GM13977 (cell line): ENCODE data around the gene TAF1L.
"Not testable (repeated sequence)": the region's sequence is repeated elsewhere in the genome, so short reads cannot be mapped to it uniquely, and the experiment has no call there.

Experiments used
- DNase-seq: peaks from one replicate; pipeline ENCODE4 v3.0.0; 2012; ENCODE audit warnings: low spot score
- in situ Hi-C: fragments of 300-500 bp; cut with MboI; formaldehyde crosslinking; loops from one replicate; pipeline ENCODE4 v1.12.0; 2022; ENCODE audit warnings: low sequenced_read_pairs, low pct_unique_long_range_greater_than_20kb, mixed read lengths, inconsistent platforms; ENCODE audit not compliant: unreplicated experiment
- TF ChIP-seq, protein P1 (sequence below): IDR thresholded peaks from 2 replicates; pipeline ENCODE4 v1.5.1; 2012; ENCODE audit warnings: mild to moderate bottlenecking, control low read depth; ENCODE audit not compliant: insufficient read depth; ENCODE audit errors: extremely low read depth, missing control alignments

Gene TAF1L

DNA sequence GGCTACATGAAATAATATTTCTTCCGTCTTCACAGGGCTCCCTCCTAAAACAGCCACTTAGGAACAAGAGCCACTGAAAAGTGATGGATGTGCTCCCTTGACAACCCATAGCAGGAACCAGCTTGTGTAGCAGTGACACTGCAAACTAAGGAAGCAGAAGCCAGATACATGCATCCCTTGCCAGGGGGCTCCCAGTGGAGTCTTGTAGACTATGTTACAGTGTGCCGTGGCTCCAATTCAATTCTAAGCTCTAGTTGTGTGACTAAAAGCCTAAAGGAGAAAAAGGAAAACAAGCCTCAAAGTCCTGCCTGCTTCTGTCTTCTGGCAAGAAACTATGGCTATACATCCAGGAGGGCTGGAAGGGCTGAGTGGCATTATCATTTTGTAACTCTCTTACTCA lies 12.2 kb upstream of the TAF1L start:
- in situ Hi-C loops: no loop called here
- DNase-seq: no peak
- TF ChIP-seq, protein P1, sequence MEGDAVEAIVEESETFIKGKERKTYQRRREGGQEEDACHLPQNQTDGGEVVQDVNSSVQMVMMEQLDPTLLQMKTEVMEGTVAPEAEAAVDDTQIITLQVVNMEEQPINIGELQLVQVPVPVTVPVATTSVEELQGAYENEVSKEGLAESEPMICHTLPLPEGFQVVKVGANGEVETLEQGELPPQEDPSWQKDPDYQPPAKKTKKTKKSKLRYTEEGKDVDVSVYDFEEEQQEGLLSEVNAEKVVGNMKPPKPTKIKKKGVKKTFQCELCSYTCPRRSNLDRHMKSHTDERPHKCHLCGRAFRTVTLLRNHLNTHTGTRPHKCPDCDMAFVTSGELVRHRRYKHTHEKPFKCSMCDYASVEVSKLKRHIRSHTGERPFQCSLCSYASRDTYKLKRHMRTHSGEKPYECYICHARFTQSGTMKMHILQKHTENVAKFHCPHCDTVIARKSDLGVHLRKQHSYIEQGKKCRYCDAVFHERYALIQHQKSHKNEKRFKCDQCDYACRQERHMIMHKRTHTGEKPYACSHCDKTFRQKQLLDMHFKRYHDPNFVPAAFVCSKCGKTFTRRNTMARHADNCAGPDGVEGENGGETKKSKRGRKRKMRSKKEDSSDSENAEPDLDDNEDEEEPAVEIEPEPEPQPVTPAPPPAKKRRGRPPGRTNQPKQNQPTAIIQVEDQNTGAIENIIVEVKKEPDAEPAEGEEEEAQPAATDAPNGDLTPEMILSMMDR: no peak

DNA sequence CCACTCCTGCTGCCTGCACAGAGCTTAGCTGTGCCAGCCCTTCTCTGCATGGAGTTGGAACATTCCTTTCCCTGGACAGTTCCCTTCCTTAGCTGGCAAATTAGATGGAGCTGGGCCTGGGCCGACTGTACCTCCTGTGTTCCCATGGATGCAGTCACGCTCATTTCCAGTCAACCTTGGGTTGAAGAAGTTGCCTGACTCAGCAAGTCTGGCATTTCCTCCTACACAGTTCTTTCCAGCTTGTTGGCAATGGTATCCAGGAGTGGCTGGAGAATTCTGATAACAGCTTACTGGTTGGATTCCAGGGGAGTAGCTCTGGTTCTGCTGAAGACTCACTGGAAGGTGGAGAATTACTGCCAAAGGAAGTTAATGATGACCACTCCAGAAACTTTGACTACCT lies 9.2 kb upstream of the TAF1L start:
- TF ChIP-seq, protein P1: no peak
- DNase-seq: no peak
- in situ Hi-C loops: no loop called here

DNA sequence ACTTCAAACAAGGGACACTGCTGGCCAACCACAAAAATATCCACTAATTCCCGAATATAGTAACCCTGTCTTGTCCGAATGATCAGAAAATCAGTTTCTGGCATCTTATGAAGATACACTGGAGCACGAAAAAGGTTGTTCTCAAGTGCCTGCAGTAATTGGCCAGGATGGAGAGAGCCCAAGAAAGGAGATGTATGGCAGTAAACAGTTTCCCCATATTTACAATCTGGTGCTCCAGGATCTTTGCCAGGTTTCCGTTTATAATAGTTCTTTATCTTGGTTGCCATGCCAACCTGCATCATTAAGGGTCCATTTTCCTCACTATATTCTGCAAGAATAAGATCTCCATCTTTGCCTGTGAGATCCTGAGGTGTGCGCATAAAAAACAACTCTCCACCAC lies 2.3 kb downstream of the TAF1L start:
- DNase-seq, in situ Hi-C loops: not testable (repeated sequence)

DNA sequence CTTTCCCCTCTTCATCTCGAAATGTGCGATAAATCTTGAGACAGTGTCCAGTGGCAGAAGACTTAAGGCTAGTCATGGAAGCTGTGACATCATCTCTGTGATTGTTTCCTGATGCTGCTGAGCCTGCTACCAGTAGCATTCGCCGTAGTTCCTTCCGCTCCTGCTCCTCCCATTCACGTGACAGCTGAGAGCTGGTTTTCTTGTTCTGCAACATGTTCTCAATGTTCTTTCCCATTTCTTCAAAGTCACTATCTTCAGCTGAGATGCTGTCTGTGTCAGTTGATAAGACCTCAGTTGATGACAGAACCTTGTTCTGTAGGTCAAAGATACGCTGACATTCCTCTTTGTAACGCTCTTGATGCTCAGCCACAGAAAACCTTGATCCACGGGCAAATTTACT lies 3.5 kb downstream of the TAF1L start:
- in situ Hi-C loops: no loop called here
- TF ChIP-seq, protein P1: no peak
- no peak for DNase-seq

DNA sequence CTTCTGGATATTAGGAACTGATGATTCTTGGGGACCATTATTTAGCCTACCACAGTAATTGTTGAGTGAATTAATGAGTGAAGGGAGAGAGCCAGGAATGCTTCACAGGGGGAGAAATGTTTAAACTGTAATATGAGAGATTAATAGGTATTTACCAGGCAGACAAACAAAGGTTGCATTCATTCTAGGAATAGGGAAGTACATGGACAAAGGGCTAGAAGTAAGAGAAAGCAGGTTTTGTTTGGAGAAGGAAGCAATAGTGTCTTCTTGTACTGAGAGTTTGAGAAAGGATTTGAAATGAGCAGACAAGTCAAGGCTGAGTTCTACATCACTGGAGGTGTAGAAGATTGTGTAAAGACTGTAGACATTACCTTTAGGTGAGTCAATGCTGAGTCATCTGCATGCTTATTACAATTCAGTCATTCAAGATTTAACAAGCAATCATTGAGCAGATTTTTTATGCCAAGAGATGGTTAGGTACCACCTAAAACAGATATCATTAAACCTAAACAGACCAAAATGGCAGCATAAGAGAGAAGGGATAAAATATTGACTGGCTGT lies 8.0 kb downstream of the TAF1L start:
- TF ChIP-seq, protein P1: no peak
- DNase-seq: no peak
- in situ Hi-C loops: no loop called here

DNA sequence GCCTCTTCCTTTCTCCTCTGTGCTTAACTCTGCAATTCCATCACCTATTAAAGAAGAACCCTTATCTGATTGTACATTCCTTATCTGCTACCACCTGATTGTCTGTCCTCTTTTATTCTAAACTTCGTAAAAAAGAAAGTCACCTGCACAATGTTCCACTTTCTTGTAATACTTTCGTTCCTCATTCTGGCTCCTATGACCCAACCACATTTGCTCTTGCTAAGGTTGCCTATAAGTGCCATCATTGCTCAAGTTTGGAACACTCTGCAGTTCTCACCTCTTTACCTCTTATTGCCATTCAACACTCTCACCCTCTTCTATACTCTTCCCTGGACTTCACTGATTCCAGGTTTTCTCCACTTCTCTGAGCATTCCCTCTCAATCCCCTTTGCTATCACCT lies 10.1 kb downstream of the TAF1L start:
- TF ChIP-seq, protein P1: no peak
- in situ Hi-C loops: no loop called here
- no peak for DNase-seq

DNA sequence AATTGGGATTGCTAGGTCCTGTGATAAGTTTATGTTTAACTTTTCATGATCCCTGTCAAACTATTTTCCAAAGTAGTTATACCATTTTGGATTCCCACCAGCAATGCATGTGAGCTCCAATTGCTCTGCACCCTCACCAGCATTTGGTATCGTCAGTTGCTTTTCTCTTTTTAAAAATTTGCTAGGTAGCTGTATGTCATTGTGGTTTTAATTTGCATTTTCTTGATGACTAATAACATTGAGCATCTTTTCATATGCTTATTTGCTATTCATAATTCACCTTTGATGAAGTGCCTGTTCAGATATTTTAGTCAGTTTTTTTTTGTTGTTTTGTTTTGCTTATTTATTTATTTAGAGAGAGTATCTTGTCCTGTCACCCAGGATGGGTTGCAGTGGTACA lies 12.5 kb downstream of the TAF1L start:
- in situ Hi-C loops: no loop called here
- DNase-seq: no peak
- TF ChIP-seq, protein P1: no peak
